ENCODE data around the gene LPIN1. TPM values are rescaled to one million over a fixed set of nuclear protein-coding genes. Genes with fewer than 3 reads are reported as not detected.

LPIN1 gene
- total and polyA plus RNA-seq, 2 of the 13 experiments (the other 11 are each of a cell fraction or from before 2014, with no cell fraction given): 9.7 to 19.4 TPM

DNA sequence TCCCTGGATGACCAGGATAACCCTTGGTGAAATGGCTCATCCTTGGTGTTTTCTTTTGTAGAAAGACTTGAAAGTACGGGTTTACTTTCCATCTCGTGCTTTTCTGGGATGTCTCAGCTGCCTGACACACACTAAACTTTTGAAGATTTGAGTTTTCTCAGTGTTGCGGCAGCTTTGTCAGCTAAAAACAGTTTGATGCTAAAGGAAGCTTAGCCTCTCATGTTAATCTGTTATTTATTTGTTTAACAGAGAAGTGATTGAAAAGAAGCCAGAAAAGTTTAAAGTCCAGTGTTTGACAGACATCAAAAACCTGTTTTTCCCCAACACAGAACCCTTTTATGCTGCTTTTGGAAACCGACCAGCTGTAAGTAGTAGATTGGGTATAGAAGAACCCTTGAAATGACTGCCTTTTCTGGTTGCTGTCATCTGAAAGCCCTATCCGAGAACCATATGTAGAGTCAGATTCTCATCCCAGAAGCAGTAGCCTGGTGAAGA lies 72.8 kb downstream of the LPIN1 start (continued):
- TF ChIP-seq, protein P1, sequence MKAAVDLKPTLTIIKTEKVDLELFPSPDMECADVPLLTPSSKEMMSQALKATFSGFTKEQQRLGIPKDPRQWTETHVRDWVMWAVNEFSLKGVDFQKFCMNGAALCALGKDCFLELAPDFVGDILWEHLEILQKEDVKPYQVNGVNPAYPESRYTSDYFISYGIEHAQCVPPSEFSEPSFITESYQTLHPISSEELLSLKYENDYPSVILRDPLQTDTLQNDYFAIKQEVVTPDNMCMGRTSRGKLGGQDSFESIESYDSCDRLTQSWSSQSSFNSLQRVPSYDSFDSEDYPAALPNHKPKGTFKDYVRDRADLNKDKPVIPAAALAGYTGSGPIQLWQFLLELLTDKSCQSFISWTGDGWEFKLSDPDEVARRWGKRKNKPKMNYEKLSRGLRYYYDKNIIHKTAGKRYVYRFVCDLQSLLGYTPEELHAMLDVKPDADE (CRISPR knock-in tag; IDR thresholded peaks at IDR 0.05): no peak
- TF ChIP-seq, protein P2, sequence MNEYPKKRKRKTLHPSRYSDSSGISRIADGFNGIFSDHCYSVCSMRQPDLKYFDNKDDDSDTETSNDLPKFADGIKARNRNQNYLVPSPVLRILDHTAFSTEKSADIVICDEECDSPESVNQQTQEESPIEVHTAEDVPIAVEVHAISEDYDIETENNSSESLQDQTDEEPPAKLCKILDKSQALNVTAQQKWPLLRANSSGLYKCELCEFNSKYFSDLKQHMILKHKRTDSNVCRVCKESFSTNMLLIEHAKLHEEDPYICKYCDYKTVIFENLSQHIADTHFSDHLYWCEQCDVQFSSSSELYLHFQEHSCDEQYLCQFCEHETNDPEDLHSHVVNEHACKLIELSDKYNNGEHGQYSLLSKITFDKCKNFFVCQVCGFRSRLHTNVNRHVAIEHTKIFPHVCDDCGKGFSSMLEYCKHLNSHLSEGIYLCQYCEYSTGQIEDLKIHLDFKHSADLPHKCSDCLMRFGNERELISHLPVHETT (CRISPR knock-in tag; conservative IDR thresholded peaks at IDR 0.05): peak; percentile 51; the same call in 1 of the 2 replicates
- TF ChIP-seq, protein P3, sequence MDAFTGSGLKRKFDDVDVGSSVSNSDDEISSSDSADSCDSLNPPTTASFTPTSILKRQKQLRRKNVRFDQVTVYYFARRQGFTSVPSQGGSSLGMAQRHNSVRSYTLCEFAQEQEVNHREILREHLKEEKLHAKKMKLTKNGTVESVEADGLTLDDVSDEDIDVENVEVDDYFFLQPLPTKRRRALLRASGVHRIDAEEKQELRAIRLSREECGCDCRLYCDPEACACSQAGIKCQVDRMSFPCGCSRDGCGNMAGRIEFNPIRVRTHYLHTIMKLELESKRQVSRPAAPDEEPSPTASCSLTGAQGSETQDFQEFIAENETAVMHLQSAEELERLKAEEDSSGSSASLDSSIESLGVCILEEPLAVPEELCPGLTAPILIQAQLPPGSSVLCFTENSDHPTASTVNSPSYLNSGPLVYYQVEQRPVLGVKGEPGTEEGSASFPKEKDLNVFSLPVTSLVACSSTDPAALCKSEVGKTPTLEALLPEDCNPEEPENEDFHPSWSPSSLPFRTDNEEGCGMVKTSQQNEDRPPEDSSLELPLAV (CRISPR knock-in tag; conservative IDR thresholded peaks at IDR 0.05; ENCODE audit: low read depth): no peak
- TF ChIP-seq, protein P4, sequence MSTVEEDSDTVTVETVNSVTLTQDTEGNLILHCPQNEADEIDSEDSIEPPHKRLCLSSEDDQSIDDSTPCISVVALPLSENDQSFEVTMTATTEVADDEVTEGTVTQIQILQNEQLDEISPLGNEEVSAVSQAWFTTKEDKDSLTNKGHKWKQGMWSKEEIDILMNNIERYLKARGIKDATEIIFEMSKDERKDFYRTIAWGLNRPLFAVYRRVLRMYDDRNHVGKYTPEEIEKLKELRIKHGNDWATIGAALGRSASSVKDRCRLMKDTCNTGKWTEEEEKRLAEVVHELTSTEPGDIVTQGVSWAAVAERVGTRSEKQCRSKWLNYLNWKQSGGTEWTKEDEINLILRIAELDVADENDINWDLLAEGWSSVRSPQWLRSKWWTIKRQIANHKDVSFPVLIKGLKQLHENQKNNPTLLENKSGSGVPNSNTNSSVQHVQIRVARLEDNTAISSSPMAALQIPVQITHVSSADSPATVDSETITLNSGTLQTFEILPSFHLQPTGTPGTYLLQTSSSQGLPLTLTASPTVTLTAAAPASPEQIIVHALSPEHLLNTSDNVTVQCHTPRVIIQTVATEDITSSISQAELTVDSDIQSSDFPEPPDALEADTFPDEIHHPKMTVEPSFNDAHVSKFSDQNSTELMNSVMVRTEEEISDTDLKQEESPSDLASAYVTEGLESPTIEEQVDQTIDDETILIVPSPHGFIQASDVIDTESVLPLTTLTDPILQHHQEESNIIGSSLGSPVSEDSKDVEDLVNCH (CRISPR knock-in tag; IDR thresholded peaks at IDR 0.05): no peak
- TF ChIP-seq ZNF253 (CRISPR knock-in tag; IDR thresholded peaks at IDR 0.05; ENCODE audit: borderline replicate concordance): no peak
- no peak for TF ChIP-seq RBM39 (IDR thresholded peaks at IDR 0.05; ENCODE audit: low read depth, low read length, poor library complexity, severe bottlenecking)
- no peak for TF ChIP-seq PLRG1 (conservative IDR thresholded peaks at IDR 0.05)
- no peak for TF ChIP-seq PRMT3 (CRISPR knock-in tag; IDR thresholded peaks at IDR 0.05; ENCODE audit: borderline replicate concordance, low read depth)
- no peak; the same call in 2 of the 3 replicates for TF ChIP-seq MXI1 (IDR thresholded peaks at IDR 0.05; ENCODE audit: borderline replicate concordance, low read depth, low read length)
- peak; percentile 63 for TF ChIP-seq KAT8 (CRISPR knock-in tag; IDR thresholded peaks at IDR 0.05)
- peak; percentile 33; the same call in 1 of the 2 replicates for TF ChIP-seq SALL1 (CRISPR knock-in tag; IDR thresholded peaks at IDR 0.05)
- TF ChIP-seq KLF11 (CRISPR knock-in tag; IDR thresholded peaks at IDR 0.05): no peak; the same call in 1 of the 2 replicates
- 0 out of 2 replicates have a peak, but pooled peaks have one; percentile 46 for TF ChIP-seq ARNTL (CRISPR knock-in tag; IDR thresholded peaks at IDR 0.05)
- TF ChIP-seq, protein P5, sequence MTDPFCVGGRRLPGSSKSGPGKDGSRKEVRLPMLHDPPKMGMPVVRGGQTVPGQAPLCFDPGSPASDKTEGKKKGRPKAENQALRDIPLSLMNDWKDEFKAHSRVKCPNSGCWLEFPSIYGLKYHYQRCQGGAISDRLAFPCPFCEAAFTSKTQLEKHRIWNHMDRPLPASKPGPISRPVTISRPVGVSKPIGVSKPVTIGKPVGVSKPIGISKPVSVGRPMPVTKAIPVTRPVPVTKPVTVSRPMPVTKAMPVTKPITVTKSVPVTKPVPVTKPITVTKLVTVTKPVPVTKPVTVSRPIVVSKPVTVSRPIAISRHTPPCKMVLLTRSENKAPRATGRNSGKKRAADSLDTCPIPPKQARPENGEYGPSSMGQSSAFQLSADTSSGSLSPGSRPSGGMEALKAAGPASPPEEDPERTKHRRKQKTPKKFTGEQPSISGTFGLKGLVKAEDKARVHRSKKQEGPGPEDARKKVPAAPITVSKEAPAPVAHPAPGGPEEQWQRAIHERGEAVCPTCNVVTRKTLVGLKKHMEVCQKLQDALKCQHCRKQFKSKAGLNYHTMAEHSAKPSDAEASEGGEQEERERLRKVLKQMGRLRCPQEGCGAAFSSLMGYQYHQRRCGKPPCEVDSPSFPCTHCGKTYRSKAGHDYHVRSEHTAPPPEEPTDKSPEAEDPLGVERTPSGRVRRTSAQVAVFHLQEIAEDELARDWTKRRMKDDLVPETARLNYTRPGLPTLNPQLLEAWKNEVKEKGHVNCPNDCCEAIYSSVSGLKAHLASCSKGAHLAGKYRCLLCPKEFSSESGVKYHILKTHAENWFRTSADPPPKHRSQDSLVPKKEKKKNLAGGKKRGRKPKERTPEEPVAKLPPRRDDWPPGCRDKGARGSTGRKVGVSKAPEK (CRISPR knock-in tag; IDR thresholded peaks at IDR 0.05; ENCODE audit: borderline replicate concordance): no peak
- no peak for TF ChIP-seq ZNF816 (CRISPR knock-in tag; IDR thresholded peaks at IDR 0.05; ENCODE audit: borderline replicate concordance)
- TF ChIP-seq SRF (IDR thresholded peaks at IDR 0.05; ENCODE audit: low read depth, low read length): no peak
- no peak for TF ChIP-seq HES4 (CRISPR knock-in tag; IDR thresholded peaks at IDR 0.05; ENCODE audit: borderline replicate concordance)
- peak; percentile 31; the same call in 1 of the 2 replicates for TF ChIP-seq PPARG (CRISPR knock-in tag; conservative IDR thresholded peaks at IDR 0.05)
- no peak for TF ChIP-seq ZNF34 (CRISPR knock-in tag; IDR thresholded peaks at IDR 0.05; ENCODE audit: borderline replicate concordance)
- TF ChIP-seq HHEX (CRISPR knock-in tag; IDR thresholded peaks at IDR 0.05): 0 out of 2 replicates have a peak, but pooled peaks have one; percentile 22
- TF ChIP-seq TCF7L2 (IDR thresholded peaks at IDR 0.05; ENCODE audit: low read depth, low read length): peak; percentile 63
